Measurements from ENCODE around the gene CYP21A2.
"Not testable (repeated sequence)": the region's sequence is repeated elsewhere in the genome, so short reads cannot be mapped to it uniquely, and the experiment has no call there.

CYP21A2 gene

DNA sequence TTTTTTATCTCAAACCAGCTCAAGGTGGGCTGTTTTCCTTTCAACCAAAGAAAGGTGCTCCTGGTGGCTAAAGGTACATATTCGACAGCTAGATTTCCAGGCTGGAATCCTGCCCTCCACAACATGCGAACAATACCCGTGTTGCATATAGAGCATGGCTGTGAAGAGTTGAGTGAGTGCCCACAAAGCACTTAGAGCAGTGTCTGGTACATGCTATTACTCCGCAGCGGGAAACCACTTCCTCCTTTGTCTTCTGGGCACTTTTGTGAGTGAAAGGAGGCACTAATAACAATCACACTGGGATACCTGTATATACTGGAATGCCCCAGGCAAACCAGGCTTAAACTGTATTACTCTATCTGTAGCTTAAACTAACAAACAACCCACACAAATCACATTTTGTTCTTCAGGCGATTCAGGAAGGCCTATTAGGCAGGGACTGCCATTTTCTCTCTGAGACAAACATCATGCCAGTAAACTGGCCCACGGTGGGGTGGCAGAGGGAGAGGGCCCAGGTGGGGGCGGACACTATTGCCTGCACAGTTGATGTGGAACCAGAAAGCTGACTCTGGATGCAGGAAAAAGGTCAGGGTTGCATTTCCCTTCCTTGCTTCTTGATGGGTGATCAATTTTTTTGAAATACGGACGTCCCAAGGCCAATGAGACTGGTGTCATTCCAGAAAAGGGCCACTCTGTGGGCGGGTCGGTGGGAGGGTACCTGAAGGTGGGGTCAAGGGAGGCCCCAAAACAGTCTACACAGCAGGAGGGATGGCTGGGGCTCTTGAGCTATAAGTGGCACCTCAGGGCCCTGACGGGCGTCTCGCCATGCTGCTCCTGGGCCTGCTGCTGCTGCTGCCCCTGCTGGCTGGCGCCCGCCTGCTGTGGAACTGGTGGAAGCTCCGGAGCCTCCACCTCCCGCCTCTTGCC is at the start of gene CYP21A2:
CYP21A2 (plus strand) TSS at position 818 of the 927 bp plus-strand sequence; CDS start at position 826, 8 bp downstream.
- DNase-seq, result not testable (repeated sequence)

GRCh38 chr6:31989363-31989762 is 48.9 kb upstream of the CYP21A2 start:
- DNase-seq, result not testable (repeated sequence)

DNA sequence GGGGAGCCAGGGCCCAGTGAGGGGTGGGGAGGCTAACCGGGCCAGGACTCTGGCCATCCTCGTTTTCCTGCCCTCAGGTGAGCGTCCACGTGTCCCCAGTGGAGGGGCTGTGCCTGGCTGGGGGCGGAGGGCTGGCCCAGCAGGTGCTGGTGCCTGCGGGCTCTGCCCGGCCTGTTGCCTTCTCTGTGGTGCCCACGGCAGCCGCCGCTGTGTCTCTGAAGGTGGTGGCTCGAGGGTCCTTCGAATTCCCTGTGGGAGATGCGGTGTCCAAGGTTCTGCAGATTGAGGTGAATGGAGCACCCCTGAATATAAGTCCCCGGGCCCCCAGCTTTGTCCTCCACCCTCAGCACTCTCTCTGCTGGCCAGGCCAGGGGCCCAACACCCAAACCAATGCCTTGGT is 43.8 kb upstream of the CYP21A2 start:
- DNase-seq, result not testable (repeated sequence)

DNA sequence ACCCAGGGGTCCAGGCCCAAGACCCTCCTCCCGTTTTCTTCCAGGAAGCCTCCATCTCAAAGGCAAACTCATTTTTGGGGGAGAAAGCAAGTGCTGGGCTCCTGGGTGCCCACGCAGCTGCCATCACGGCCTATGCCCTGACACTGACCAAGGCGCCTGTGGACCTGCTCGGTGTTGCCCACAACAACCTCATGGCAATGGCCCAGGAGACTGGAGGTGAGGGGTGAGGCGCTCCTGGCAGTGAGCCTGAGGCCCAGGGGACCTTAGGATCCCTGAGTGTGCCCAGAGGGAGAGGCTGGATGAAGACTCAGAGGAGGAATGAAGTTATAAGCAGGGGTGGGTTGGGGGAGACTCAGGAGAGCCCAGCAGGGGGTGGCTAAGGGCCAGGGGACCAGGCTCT is 41.8 kb upstream of the CYP21A2 start:
- not testable (repeated sequence) for DNase-seq

DNA sequence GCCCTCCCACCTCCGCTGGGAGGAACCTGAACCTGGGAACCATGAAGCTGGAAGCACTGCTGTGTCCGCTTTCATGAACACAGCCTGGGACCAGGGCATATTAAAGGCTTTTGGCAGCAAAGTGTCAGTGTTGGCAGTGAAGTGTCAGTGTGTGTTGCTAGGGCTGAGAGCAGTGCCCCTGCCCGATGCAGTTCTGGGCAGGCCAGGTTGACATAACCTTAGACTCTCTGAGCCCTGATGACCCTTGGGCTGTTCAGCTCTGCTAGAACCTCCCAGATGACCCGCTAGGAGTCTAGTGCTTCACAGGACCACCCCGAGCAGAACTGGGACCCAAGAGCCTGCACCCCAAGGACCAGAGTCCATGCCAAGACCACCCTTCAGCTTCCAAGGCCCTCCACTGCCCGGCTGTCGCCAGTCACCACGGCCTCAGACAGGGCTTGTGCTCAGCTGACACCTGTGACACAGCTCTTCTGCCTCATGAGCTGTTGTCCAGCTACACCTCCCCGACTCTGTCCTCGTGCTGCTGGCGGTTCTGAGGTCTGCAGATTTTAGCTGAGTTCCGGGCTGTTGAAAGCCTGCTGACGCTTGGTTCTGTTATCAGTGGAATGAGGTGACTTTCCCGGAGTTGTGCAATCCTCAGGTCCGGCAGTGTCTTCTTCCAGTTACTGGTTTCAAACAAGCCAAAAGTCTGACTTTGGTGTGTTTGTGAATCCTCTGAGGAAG is 35.5 kb upstream of the CYP21A2 start:
- DNase-seq, result not testable (repeated sequence)

DNA sequence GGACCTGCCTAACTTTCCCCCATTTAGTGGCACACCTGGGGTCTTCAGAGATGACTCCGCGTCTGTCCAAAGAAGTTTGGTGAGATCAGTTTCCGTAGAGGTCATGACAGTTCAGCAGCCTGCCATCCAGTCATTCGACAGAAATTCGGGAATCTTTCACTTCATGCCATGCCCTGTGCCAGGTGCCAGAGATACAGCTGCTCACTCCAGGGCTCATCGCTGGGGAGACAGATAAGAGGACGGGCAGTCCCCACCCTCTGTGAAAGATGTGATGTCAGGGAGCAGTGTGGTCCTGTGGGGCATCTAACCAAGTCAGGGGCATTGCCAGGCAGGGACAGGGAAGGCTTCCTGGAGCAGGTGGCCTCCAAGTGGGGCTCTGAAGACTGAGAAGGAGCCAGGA is 34.9 kb upstream of the CYP21A2 start:
- DNase-seq, result not testable (repeated sequence)

- not testable (repeated sequence) for DNase-seq
Measured at GRCh38 chr6:32004393-32004792, 33.8 kb upstream of the CYP21A2 start.

DNA sequence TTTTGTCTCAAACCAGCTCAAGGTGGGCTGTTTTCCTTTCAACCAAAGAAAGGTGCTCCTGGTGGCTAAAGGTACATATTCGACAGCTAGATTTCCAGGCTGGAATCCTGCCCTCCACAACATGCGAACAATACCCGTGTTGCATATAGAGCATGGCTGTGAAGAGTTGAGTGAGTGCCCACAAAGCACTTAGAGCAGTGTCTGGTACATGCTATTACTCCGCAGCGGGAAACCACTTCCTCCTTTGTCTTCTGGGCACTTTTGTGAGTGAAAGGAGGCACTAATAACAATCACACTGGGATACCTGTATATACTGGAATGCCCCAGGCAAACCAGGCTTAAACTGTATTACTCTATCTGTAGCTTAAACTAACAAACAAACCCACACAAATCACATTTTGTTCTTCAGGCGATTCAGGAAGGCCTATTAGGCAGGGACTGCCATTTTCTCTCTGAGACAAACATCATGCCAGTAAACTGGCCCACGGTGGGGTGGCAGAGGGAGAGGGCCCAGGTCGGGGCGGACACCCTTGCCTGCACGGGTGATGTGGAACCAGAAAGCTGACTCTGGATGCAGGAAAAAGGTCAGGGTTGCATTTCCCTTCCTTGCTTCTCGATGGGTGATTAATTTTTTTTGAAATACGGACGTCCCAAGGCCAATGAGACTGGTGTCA is 33.2 kb upstream of the CYP21A2 start:
- not testable (repeated sequence) for DNase-seq

DNA sequence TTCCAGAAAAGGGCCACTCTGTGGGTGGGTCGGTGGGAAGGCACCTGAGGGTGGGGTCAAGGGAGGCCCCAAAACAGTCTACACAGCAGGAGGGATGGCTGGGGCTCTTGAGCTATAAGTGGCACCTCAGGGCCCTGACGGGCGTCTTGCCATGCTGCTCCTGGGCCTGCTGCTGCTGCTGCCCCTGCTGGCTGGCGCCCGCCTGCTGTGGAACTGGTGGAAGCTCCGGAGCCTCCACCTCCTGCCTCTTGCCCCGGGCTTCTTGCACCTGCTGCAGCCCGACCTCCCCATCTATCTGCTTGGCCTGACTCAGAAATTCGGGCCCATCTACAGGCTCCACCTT is 32.7 kb upstream of the CYP21A2 start:
- DNase-seq, result not testable (repeated sequence)

DNA sequence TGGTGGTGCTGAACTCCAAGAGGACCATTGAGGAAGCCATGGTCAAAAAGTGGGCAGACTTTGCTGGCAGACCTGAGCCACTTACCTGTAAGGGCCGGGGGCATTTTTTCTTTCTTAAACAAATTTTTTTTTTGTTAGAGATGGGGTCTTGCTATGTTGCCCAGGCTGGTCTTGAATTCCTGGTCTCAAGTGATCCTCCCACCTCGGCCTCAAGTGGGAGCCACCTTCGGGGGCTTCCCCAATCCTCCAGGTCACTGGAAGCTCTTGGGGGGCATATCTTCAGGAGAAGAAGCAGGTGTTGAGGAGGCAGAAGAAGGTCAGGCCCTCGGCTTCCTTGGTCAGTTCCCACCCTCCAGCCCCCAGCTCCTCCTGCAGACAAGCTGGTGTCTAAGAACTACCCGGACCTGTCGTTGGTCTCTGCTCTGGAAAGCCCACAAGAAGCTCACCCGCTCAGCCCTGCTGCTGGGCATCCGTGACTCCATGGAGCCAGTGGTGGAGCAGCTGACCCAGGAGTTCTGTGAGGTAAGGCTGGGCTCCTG is 32.2 kb upstream of the CYP21A2 start:
- DNase-seq, result not testable (repeated sequence)

GRCh38 chr6:32007086-32007485 is 31.1 kb upstream of the CYP21A2 start:
- not testable (repeated sequence) for DNase-seq

DNA sequence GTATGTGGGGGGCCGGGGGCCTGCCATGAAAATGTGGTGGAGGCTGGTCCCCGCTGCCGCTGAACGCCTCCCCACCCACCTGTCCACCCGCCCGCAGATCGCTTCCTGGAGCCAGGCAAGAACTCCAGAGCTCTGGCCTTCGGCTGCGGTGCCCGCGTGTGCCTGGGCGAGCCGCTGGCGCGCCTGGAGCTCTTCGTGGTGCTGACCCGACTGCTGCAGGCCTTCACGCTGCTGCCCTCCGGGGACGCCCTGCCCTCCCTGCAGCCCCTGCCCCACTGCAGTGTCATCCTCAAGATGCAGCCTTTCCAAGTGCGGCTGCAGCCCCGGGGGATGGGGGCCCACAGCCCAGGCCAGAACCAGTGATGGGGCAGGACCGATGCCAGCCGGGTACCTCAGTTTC is 30.2 kb upstream of the CYP21A2 start:
- not testable (repeated sequence) for DNase-seq

DNA sequence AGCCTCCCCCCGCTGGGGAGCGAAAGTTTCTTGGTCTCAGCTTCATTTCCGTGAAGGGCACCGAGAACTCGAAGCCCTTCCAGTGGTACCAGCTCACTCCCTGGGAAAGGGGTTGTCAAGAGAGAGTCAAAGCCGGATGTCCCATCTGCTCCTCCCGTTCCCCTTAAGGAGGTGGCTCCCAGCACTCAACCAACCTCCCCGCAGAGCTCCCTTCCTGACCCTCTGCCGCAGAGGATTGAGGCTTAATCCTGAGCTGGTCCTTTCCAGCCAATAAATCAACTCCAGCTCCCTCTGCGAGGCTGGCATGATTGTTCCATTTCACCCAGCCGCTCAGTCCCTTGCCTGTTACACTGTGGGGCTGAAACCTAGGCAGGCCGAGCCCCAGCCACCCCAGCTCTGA is 29.6 kb upstream of the CYP21A2 start:
- DNase-seq, result not testable (repeated sequence)

- DNase-seq, result not testable (repeated sequence)
Measured at GRCh38 chr6:32009537-32009936, 28.7 kb upstream of the CYP21A2 start.

- DNase-seq, result not testable (repeated sequence)
Measured at GRCh38 chr6:32010856-32011530, 27.2 kb upstream of the CYP21A2 start.

DNA sequence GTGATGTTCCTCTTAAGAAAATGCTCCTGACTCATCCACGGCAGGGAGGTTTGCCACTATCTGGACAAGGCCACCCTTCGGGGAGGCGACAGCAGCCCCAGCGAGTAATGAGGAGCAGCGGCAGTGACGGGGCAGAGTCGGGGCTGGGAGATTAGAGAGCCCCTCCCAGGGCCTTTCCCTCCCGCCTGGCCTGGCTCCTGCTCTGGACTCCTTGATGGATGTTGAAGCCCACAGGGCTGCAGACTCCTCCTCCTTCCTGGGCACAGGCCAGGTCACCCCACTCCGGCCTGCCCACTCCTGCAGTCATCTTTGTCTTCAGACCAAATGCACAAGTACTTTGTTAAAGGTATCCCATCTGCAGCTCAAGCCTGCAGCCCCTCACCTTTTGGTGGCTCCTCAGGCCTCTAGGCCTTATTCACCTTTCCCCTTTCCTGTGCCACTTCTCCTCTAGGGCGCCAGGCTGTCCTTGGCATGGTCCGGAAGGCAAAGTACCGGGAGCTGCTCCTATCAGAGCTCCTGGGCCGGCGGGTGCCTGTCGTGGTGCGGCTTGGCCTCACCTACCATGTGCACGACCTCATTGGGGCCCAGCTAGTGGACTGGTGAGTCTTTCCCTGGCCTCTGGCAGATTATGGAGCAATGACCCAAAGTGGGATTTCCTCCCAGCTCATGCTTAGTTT is 25.1 kb upstream of the CYP21A2 start:
- DNase-seq, result not testable (repeated sequence)

DNA sequence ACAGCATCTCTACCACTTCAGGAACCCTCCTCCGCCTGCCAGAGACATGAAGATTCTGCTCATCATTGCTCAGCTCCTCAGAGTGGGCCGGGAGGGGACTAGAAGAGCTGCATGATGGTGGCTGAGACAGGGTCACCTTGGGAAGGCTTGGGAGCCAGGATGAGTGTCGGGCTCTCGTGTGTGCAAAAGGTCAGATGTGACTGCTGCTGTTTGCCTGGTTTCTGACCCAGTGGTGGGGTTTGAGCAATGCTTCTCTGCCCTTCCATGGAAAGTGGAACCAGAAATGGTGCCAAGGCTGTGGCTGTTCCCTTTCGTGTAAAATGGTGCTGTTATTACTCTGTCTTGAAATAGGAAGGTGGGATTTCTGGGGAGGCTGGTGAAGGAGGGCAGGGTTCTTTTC is 24.5 kb upstream of the CYP21A2 start:
- not testable (repeated sequence) for DNase-seq

DNA sequence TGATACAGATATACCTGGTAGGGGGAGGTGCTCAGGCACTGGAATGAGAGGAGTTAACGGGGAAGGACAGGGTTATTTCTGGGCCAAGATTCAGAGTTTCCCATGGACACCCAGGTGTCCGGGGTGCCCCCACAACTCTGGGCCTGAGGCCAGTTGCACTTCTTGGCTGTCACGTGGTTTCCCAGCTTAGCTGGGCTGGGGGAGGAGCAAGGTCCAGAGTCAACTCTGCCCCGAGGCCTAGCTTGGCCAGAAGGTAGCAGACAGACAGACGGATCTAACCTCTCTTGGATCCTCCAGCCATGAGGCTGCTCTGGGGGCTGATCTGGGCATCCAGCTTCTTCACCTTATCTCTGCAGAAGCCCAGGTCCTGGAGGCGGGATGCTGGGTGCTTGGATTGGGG is 23.7 kb upstream of the CYP21A2 start, which contains the start of gene C4B:
C4B (plus strand) TSS at position 249 of the 400 bp plus-strand sequence; CDS start at position 300, 51 bp downstream.
- not testable (repeated sequence) for DNase-seq

- DNase-seq, result not testable (repeated sequence)
Measured at GRCh38 chr6:32022100-32022499, 16.1 kb upstream of the CYP21A2 start.

- DNase-seq, result not testable (repeated sequence)
Measured at GRCh38 chr6:32028631-32029030, 9.6 kb upstream of the CYP21A2 start.

DNA sequence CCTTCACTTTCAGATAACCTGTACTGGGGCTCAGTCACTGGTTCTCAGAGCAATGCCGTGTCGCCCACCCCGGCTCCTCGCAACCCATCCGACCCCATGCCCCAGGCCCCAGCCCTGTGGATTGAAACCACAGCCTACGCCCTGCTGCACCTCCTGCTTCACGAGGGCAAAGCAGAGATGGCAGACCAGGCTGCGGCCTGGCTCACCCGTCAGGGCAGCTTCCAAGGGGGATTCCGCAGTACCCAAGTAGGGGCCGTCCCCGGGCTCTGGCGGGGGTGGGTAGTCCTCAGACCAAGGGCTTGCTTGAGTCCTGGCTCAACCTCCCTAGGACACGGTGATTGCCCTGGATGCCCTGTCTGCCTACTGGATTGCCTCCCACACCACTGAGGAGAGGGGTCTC is 8.7 kb upstream of the CYP21A2 start:
- not testable (repeated sequence) for DNase-seq
